Smooth muscle cell (in vitro differentiated cells): ENCODE measurements around the gene NET1. TPM values are rescaled to one million over a fixed set of nuclear protein-coding genes. Genes with fewer than 3 reads are reported as not detected.

Experiments
- DNase-seq: peaks from one replicate; lab custom pipeline; 2025; ENCODE audit not compliant: unreplicated experiment; lab: John Stamatoyannopoulos, UW
- H2AFZ ChIP-seq: fragments of 200-600 bp; sonication (generic); 2 replicates; pipeline ENCODE4 v1.6.0; 2016; ENCODE audit warnings: antibody characterized with exemption, low read depth, mild to moderate bottlenecking
- H3F3A ChIP-seq: fragments of 200-600 bp; sonication (generic); 2 replicates; pipeline ENCODE4 v1.6.0; 2017; ENCODE audit warnings: antibody characterized with exemption, low read depth
- H3K27ac ChIP-seq: fragments of 200-600 bp; sonication (generic); 2 replicates; pipeline ENCODE4 v1.5.1; 2016; ENCODE audit warnings: low read depth, mild to moderate bottlenecking
- H3K27me3 ChIP-seq: fragments of 200-600 bp; sonication (generic); 2 replicates; pipeline ENCODE4 v1.6.1; 2016; ENCODE audit warnings: low read depth, mild to moderate bottlenecking
- H3K36me3 ChIP-seq: fragments of 200-600 bp; sonication (generic); 2 replicates; pipeline ENCODE4 v1.5.1; 2016; ENCODE audit warnings: low read depth
- H3K4me1 ChIP-seq: fragments of 200-600 bp; sonication (generic); 2 replicates; pipeline ENCODE4 v1.5.1; 2016; ENCODE audit warnings: low read depth
- H3K4me2 ChIP-seq: fragments of 200-600 bp; sonication (generic); 2 replicates; pipeline ENCODE4 v1.6.0; 2016; ENCODE audit warnings: mild to moderate bottlenecking
- H3K4me3 ChIP-seq: fragments of 200-600 bp; sonication (generic); 2 replicates; pipeline ENCODE4 v1.5.1; 2016; ENCODE audit warnings: mild to moderate bottlenecking
- H3K79me2 ChIP-seq: fragments of 200-600 bp; sonication (generic); 2 replicates; pipeline ENCODE4 v1.6.0; 2016; ENCODE audit warnings: low read depth, mild to moderate bottlenecking
- H3K9ac ChIP-seq: fragments of 200-600 bp; sonication (generic); 2 replicates; pipeline ENCODE4 v1.6.0; 2016; ENCODE audit warnings: low read depth
- H3K9me3 ChIP-seq: fragments of 200-600 bp; sonication (generic); replicated peaks from 2 replicates; pipeline ENCODE4 v1.5.1; 2016; ENCODE audit warnings: low read depth
- H4K20me1 ChIP-seq: fragments of 200-600 bp; sonication (generic); 2 replicates; pipeline ENCODE4 v1.6.0; 2016; ENCODE audit warnings: low read depth
- CTCF ChIP-seq: fragments of 200-600 bp; sonication (generic); IDR thresholded peaks from 2 replicates; pipeline ENCODE4 v1.5.1; 2017; ENCODE audit warnings: borderline replicate concordance, mild to moderate bottlenecking, antibody characterized with exemption; ENCODE audit not compliant: insufficient read depth, poor library complexity, severe bottlenecking
- WGBS: methylation state at CpG from one replicate; pipeline ENCODE4 v1.1.7; 2016; ENCODE audit warnings: low lambda C conversion rate; 5-methylcytosine and 5-hydroxymethylcytosine counted together
- polyA plus RNA-seq: library from polyadenylated mRNA; unstranded; fragments of >200 nt; fragmentation: Nextera tagmentation; extraction: Ambion mirVana; gene quantifications from 2 replicates; pipeline ENCODE4 v1.2.1, GENCODE V29; 2016
- total RNA-seq: library from RNA; depleted of rRNA; stranded (reverse); fragments of >200 nt; gene quantifications from 2 replicates; pipeline ENCODE4 v1.2.3, GENCODE V29; 2014

NET1 gene
- total and polyA plus RNA-seq, 2 experiments from 2014 or later: 49.5 to 123 TPM

GRCh38 chr10:5413012-5413938, 918 bp downstream of the NET1 start:
- Histone ChIP-seq H3K4me3 (peak overlapping the region; percentile 98), H3K36me3 (no peaks in the 10 kb centered on the region), H3F3A (no peaks in the 10 kb centered on the region), H2AFZ (peak overlapping the region; percentile 87), H3K4me2 (peak overlapping the region; percentile 92), H3K79me2 (peaks cover 49% of the 10 kb centered on the region), H3K27ac (no peak overlapping the region), H4K20me1 (no peaks in the 10 kb centered on the region), H3K4me1 (peaks cover 11% of the 10 kb centered on the region), H3K27me3 (no peaks in the 10 kb centered on the region), H3K9me3 (peaks cover 2% of the 10 kb centered on the region), H3K9ac (peak overlapping the region; percentile 90)
- no peak for DNase-seq
- TF ChIP-seq CTCF: no peak
- WGBS: 17% methylated on average over 18 of the region's 20 CpGs

GRCh38 chr10:5416981-5417380, 4.6 kb downstream of the NET1 start:
- no peak for DNase-seq
- H3K4me2 ChIP-seq: no peak overlapping the region
- no peak overlapping the region for H3K27ac ChIP-seq
- peaks cover 86% of the 10 kb centered on the region for H3K79me2 ChIP-seq
- 79% methylated on average over 11 of the region's 11 CpGs for WGBS
- no peak overlapping the region for H3K4me3 ChIP-seq
- no peaks in the 10 kb centered on the region for H3F3A ChIP-seq
- TF ChIP-seq CTCF: no peak
- no peak overlapping the region for H2AFZ ChIP-seq
- H4K20me1 ChIP-seq: no peaks in the 10 kb centered on the region
- H3K9ac ChIP-seq: no peak overlapping the region
- no peaks in the 10 kb centered on the region for H3K36me3 ChIP-seq
- peaks cover 10% of the 10 kb centered on the region for H3K9me3 ChIP-seq
- H3K4me1 ChIP-seq: peaks cover 10% of the 10 kb centered on the region
- H3K27me3 ChIP-seq: no peaks in the 10 kb centered on the region

GRCh38 chr10:5418584-5418983, 6.2 kb downstream of the NET1 start:
- no peaks in the 10 kb centered on the region for H3F3A ChIP-seq
- H3K79me2 ChIP-seq: peaks cover 95% of the 10 kb centered on the region
- H3K4me2 ChIP-seq: no peak overlapping the region
- H3K9me3 ChIP-seq: peaks cover 10% of the 10 kb centered on the region
- H3K4me3 ChIP-seq: no peak overlapping the region
- DNase-seq: no peak
- no peaks in the 10 kb centered on the region for H3K27me3 ChIP-seq
- H3K4me1 ChIP-seq: peaks cover 3% of the 10 kb centered on the region
- H3K27ac ChIP-seq: no peak overlapping the region
- TF ChIP-seq CTCF: no peak
- H2AFZ ChIP-seq: no peak overlapping the region
- no peaks in the 10 kb centered on the region for H3K36me3 ChIP-seq
- H4K20me1 ChIP-seq: no peaks in the 10 kb centered on the region
- no peak overlapping the region for H3K9ac ChIP-seq
